COLO829 (cell line): ENCODE measurements around the gene KCNC1.

Experiments
- DNase-seq: peaks from one replicate; pipeline ENCODE4 v3.0.0; 2012; ENCODE audit warnings: low spot score

Gene KCNC1

DNA sequence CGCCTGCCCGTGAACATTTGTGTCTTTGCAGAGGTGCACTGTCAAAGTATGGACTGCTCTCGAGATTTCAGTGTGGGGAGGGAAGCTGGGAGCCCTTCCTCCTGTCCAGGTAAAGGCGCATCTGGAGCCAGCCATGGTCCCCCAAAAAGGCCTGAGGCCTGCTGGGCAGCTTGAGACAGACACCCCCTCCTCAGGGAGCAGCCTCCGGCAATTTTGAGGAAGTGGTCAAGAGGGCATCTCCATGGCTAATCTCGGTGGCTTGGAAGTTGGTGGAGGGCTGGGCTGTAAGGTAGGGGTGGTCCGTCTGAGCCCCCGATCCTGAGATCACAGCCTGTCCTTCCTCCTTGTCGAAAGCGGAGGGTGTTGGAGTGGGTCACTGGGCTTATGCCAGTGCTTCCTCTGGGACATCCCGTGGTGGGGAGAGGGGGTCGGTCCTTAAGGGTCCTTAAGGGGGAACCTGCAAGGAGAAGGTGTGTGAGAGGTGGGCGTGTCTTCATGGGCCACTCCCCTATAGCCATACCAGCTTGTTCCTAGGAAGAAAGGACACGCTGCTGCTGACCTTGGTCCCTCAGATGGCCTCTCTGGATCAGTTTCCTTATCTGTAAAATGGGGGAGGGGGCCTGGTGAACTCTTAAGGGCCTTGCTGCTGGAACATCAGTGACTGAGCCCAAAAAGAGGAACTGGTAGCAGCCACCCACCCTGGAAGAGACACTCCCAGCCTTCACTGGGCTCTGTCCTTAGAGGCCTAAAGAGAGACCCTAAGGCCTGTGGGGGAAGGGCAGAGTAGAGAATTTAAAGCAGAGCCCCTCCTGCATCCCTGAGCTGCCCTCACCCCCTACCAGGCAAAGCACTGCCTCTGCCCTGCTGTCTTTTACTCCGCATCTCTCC lies 2.6 kb downstream of the KCNC1 start:
- no peak for DNase-seq

DNA sequence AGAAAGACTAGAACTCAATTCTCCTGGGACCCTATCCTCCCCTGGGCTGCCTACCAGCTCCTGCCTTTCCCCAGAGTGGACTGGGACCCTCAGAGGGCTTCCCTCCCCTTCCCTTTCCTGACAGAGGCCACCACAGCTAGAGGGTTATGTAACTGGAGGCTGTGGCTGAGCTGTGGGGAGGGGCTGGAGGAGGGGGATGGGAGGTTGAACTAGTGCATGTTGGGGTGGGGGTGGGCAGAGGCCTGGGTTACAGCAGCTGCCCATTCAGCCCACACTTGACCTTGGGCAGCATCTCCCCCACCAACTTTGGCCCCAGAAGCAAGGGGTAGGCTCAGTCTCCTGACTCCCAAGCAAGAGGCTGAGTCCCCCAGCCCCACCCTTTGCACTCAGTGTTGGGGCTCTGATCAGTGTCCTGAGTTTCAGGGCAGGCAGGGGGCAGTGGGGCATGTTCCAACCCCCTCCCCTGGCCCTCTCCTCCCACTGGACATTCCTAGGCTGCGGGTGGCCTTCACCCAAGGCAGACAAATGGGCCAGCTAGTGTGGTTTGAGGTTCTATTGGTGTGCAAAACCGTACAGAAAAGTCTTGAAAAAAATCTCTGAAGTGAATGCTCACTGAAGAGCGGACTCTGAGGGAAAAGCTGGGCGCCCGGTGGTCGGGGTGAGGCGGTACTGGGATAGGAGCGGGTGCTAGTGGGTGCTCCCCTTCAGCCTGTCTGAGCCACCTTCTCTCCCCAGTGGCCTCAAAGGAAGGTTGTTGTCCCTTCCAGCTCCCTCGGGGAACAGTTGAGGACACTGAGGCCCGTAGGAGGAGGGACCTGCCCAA lies 3.8 kb downstream of the KCNC1 start:
- DNase-seq: no peak

DNA sequence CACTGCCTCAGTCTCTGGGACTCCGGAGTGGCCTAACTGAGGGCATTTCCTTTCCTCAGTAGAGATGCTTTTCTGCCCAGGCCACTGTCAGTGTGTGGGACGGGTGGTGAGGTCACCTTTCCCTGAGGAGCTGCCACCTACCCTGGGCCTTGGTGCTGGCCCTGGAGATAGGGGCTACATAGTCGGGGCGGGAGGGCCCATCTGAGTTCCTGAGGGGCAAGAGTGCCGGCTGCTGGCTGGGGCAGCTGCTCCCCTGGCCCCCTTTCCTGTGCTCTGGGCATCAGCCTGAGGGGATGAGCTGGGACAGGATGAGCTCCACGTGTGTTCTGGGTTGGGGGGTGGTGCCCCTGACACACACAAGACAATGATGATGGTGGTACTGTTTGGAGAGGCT lies 5.4 kb downstream of the KCNC1 start:
- DNase-seq: no peak

DNA sequence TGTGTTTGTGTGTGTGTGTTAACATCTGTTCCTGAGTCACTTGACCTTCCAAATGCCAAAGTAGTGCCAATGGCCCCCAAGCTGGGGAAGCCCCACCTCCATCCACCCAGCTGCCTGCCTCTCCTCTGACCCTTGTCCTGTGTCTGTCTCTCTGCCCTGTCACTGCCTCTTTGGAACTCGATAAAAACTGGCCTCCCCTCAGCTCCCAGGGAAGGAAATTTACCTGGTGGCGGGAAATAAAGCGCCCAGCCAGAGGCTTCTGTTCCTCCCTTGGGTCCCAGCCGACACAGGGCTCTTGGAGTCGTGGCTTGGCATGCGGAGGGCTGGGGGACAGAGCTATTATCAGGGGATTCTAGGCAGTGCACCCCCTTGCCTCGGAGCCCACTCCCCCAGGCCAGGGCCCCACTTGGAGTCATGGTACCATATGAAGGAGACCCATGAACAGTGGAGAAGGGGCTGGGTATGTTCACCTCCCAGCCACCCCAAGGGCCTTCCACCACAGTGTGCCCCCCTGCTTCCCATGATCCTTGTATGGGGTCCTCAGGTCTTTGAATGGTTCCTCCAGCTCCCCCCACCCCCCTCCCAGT lies 6.2 kb downstream of the KCNC1 start:
- no peak for DNase-seq

- DNase-seq: no peak
Measured at GRCh38 chr11:17741487-17741886, 6.9 kb downstream of the KCNC1 start.

GRCh38 chr11:17742019-17742418 lies 7.4 kb downstream of the KCNC1 start:
- DNase-seq: no peak

GRCh38 chr11:17743026-17743807 lies 8.6 kb downstream of the KCNC1 start:
- no peak for DNase-seq

DNA sequence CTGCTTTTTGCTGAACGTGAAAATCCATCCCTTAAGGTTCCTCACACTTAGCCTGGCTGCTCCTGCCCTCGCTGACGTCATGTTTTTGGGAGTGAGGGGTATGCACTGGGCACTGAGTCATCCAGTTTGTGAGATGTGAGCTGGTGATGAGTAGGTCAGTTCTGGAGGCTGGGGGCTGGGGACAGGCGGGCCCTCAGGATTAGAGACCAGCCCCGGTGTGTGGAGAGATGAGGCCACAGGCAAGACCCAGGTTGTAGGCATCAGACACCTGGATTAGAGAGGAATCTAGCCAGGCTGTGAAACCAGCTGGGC lies 9.2 kb downstream of the KCNC1 start:
- DNase-seq: no peak

DNA sequence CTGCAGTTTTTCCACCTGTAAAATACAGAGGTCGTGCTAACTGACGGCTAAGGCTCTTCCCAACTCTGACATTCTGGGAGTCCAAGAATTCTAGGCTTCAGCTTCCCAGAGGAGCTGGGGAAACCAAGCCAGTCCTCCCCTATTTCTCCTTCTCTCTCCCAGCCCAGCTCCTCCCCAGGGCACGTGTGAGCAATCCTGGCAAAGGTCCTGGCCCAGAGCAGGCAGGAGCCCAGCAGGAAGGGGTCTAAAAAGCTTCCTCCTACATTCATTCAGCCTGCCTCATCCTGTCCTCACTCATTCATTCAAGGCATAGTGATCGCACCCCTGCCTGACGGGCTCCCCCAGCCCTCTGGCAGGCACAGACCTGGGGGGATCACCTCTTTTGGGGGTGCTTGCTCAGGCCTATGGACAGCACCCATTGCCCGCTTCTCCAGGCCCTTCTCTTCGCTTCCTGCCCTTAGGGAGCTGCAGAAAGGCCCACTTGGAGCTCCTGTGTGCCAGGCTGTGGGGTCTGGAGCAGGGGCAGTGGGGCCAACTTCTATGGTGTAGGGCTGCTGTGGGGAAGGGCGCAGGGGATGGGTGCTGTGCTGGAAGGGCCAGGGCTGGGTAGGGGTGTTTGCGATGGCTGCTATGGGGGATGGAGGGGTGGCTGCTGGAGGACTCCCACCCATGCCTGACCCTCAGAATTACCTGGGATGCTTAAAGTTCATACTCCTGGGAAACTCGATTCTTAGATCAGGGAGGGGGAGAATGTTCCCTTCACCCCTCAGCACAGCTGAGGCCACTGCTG lies 9.8 kb downstream of the KCNC1 start:
- DNase-seq: no peak

DNA sequence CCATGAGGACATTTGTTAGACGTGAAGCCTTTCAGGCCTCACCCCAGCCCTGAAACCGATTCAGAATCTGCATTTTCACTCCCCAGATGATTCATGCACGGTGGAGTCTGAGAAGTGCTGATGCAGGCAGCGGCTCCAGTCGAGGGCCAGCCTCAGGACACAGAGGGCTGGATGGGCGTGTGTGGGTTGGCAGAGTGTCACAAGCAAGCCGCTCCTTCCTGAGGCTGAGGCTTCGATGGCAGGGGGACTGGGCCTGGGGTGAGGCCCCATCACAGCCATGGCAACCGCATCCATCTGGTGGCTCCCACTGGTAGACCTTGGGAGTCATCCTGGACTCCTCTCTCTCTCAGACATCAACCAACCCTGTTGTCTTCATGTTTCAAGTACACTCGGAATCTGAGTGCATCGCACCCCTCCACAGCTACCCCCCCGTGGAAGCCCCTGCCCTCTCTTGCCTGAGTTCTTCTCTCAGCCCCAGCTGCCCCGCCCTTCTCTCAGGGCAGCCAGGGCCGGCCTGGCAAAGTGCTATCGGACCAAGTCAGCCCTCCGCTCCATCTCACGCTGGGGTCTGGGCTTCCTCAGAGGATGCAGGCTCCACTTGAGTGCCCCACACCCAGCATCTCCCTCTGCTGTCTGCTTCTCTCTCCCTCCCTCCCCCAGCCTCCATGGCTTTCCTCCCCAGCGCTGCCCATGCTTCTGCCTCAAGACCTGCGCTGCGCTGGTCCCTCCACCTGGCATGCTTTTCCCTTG lies 10.6 kb downstream of the KCNC1 start:
- no peak for DNase-seq

- no peak for DNase-seq
Measured at GRCh38 chr11:17746096-17746495, 11.5 kb downstream of the KCNC1 start.

DNA sequence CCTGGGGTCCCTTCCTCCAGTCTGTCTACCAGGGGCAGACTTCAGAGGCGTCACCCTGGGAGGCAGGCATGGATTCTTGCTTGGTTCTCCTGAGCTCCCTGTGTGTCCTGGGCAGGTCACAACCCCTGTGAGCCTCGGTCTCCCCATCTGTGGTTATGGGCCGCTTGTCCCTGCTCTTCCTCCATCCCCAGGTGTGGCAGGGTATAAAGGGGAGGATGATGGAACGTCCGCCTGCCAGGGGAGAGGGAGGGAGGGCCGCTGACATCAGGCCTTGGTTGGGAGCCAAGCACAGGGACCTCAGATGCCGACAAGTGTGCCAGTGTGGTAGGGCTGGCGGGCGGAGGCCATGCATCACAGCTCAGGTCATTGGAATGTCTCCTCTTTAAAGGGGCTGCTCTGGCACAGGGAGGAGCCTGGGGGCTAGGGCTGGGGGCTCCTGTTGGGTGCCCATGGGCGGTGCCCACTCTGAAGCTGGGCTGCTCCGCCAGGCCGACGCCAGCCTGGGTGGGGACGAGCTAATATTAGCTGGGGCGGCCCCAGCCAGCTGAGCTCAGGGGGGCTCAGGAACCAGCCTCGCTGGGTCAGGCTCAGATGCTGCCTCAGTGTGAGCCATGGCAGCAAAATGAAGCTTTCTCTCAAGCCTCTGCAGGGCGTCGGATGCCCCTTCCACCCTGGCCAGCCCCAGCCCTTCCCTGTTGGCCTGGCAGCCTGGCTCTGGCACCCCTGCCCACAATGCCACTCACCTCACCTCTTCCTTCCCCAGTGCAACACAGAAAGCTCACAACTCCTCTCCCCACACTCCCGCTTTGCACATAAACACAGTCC lies 12.8 kb downstream of the KCNC1 start:
- DNase-seq: no peak

DNA sequence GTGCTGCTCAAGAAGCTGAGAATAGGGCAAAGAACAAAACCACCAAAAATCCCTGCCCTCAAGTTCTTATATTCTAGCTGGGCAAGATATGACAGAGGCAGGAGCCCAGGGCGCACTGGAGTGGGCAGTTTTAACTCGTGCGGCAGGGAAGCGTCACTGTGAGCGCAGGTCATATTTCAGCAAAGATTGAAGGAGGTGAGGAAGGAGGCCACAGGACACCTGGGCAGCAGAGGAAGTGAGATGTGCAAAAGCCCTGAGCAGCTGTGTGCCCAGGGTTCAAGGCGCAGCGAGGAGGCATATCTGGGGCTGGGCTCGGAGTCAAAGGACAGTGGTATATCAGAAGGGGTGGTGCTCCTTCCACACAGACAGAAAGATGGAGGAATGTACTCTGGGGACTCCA lies 13.5 kb downstream of the KCNC1 start:
- no peak for DNase-seq

DNA sequence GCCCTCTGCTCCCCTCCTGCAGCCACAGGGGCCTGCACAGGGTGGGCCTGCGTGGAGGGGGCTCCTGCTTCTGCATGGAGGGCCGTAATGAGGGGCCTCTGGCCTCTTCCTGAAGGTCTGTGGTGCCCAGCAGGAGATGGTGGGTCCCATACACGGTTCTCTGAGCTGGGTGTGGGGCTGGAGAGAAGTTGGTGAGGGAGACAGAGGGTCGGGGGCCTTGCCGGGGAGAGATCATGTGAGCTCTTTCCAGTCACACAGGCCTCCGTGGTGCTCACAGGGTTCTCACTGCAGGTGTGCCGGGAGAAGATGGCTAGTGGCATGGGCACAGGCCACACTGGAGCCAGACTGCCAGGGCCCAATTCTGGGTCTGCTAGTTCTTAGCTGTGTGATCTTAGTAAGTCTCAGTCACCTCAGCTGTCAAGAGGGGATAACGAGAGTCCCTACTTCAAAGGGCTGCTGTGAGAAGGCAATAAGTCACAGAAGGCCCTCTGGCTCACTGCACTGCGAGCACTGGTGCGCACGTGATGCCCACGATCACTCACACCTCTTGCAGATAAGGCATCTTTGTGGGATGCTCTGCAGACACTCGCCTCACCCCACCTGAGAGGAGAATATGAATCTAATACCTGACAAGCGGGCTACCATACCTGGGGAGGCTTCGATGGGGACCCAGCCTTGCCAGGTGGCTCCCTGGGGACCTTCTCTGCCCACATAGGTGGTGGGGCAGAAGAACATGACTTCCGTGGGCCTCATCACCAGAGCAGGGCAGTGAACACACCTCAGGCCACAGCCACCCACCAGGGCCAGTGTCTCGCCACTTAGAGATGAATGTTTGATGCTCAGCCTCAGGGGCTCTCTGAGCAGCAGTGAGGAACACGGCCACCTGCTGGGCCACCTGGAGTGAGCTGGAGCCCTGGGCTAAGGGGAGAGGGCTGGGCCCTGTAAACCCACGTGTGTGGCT lies 14.5 kb downstream of the KCNC1 start:
- DNase-seq: no peak

GRCh38 chr11:17750013-17750800 lies 15.6 kb downstream of the KCNC1 start:
- no peak for DNase-seq

GRCh38 chr11:17750801-17751165 lies 16.2 kb downstream of the KCNC1 start:
- DNase-seq: no peak

DNA sequence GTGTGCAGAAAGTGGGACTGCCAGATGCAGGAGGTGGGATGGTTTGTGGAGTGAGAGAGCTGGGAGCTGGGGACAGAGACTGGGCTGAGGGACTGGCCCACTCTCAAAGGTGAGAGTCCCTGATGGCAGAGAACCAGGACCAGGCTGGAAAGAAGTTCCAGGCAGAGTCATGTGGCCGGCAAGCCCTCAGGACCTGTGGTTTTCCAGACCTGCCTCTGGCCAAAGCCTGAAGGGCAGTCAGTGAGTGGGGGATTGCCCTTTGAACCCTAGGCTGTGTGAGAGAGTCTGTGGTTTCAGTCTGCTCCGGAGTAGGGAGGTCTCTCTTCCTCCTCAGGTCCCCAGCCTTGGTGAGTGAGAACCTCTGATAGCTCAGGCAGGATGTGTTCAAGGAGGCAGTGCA lies 17.0 kb downstream of the KCNC1 start:
- no peak for DNase-seq

DNA sequence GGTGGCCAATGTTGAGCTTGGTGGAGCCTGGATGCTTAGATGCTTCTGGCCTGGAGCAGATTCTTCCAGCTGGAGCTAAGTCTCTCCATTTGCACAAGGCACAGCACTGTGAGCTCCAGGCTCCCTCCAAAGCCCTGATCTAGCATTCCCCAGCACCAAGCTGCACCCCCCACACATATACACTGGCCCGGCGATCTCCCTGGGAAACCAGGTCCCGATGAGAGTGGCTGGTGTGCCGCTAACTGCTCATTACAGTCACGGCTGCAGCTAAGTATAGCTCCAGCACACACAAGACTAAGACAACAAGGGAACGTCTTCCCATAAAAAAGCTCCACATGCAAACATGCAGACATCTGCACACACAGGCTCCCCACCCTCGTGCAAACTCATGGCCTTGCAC lies 17.6 kb downstream of the KCNC1 start:
- DNase-seq: no peak
